Measurements from ENCODE around the gene CBY2. TPM values are rescaled to one million over a fixed set of nuclear protein-coding genes. Genes with fewer than 3 reads are reported as not detected.

Gene CBY2
- total RNA-seq, 2 donors from 2014 or later, result 3.4 TPM; not detected in 1

DNA sequence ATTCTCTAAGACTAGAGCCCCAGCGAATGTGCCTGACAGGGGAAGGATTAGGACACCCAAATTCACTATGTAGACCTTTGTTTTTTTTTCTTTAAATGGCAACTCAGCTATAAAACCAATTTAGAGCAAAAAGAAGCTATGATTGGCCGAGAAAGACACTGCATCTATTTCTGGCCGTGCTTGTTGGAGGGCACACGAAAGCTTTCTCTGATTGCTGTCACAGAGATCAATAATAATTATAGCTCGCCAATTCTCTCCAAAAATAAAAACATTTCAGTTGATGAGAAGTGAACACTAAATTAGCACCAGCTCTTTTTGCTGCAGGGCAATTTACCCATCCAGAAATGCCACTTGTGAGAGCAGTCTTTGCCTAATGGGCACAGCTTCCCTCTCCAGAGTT lies 31.2 kb downstream of the CBY2 start:
- H3K4me3 ChIP-seq, result no peak overlapping the region
- DNase-seq (ENCODE audit: low spot score), result no peak
- intact Hi-C loops (cut with DNase I), result no loop called here
- no peaks in the 10 kb centered on the region for H3K4me1 ChIP-seq (replicated peaks)
- H3K9me3 ChIP-seq, result no peaks in the 10 kb centered on the region
- H3K36me3 ChIP-seq, result no peaks in the 10 kb centered on the region
- WGBS, result 74% methylated on average over 5 of the region's 5 CpGs
- no peak overlapping the region for H3K27ac ChIP-seq
- H3K27me3 ChIP-seq (replicated peaks; ENCODE audit: insufficient read depth), result no peaks in the 10 kb centered on the region
- no peak for TF ChIP-seq POLR2A (IDR thresholded peaks at IDR 0.05)

DNA sequence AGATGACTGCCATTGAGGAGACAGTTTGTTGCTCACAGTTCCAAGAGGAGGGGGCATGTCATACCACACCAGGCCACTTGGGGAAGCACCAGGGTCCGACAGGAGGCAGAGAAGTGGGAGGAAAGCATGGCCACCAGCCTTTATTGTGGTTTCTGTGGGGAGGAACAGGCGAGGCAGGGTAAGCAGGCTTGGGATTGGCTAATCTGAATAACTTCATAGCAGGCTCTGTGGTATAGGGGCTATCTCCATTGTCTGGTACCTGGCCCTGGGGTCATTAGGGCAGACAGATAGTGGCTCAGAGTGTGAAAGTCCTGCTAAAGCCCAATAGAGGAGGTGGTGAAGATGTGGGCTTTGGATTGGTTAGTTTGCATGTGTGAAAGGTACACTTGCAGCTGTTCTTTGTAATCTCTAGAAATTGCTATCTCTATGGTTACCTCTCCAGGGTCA lies 35.5 kb downstream of the CBY2 start:
- no peaks in the 10 kb centered on the region for H3K9me3 ChIP-seq
- H3K27ac ChIP-seq, result no peak overlapping the region
- no peaks in the 10 kb centered on the region for H3K27me3 ChIP-seq (replicated peaks; ENCODE audit: insufficient read depth)
- WGBS, result 66% methylated on average over 2 of the region's 2 CpGs
- H3K36me3 ChIP-seq, result no peaks in the 10 kb centered on the region
- intact Hi-C loops (cut with DNase I), result no loop called here
- no peaks in the 10 kb centered on the region for H3K4me1 ChIP-seq (replicated peaks)
- TF ChIP-seq POLR2A (IDR thresholded peaks at IDR 0.05) (no peak), CTCF (IDR thresholded peaks at IDR 0.05) (no peak), POLR2AphosphoS5 (IDR thresholded peaks at IDR 0.05) (no peak)
- H3K4me3 ChIP-seq, result no peak overlapping the region
- DNase-seq (ENCODE audit: low spot score), result no peak

DNA sequence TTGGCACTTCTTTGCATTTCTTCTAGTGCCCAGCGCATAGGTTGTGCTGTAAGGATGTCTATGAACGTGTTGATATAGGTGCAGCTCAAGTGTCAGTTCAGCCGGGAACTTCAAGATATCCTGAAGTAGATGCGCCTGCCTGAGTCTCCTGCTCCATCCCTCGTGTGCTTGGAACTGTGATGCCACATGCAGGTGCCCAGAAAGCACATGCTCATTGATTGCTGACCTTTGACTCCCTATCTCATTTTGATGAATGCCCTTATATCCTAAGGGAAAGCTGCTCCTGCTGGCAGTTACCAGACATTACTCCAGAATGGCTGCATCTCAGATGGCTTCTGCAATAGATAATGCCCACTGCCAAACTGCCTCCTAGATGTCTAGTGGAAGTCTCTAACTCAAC lies 40.9 kb downstream of the CBY2 start:
- no peak overlapping the region for H3K27ac ChIP-seq
- H3K27me3 ChIP-seq (replicated peaks; ENCODE audit: insufficient read depth), result no peaks in the 10 kb centered on the region
- H3K9me3 ChIP-seq, result no peaks in the 10 kb centered on the region
- intact Hi-C loops (cut with DNase I), result no loop called here
- H3K36me3 ChIP-seq, result no peaks in the 10 kb centered on the region
- WGBS, result 93% methylated on average over 5 of the region's 5 CpGs
- H3K4me3 ChIP-seq, result no peak overlapping the region
- H3K4me1 ChIP-seq (replicated peaks), result no peaks in the 10 kb centered on the region
- no peak for TF ChIP-seq CTCF (IDR thresholded peaks at IDR 0.05)
- TF ChIP-seq POLR2AphosphoS5 (IDR thresholded peaks at IDR 0.05), result no peak
- no peak for TF ChIP-seq POLR2A (IDR thresholded peaks at IDR 0.05)
- DNase-seq (ENCODE audit: low spot score), result no peak

GRCh38 chr13:45744979-45745378 lies 42.9 kb downstream of the CBY2 start:
- Histone ChIP-seq H3K27ac (no peak overlapping the region), H3K27me3 (replicated peaks; ENCODE audit: insufficient read depth) (no peaks in the 10 kb centered on the region), H3K4me1 (replicated peaks) (no peaks in the 10 kb centered on the region), H3K36me3 (no peaks in the 10 kb centered on the region), H3K4me3 (no peak overlapping the region), H3K9me3 (no peaks in the 10 kb centered on the region)
- intact Hi-C loops (cut with DNase I), result no loop called here
- 100% methylated on average over 3 of the region's 3 CpGs for WGBS
- DNase-seq (ENCODE audit: low spot score), result no peak
- no peak for TF ChIP-seq POLR2A (IDR thresholded peaks at IDR 0.05)
- TF ChIP-seq POLR2AphosphoS5 (IDR thresholded peaks at IDR 0.05), result no peak
- TF ChIP-seq CTCF (IDR thresholded peaks at IDR 0.05), result no peak

DNA sequence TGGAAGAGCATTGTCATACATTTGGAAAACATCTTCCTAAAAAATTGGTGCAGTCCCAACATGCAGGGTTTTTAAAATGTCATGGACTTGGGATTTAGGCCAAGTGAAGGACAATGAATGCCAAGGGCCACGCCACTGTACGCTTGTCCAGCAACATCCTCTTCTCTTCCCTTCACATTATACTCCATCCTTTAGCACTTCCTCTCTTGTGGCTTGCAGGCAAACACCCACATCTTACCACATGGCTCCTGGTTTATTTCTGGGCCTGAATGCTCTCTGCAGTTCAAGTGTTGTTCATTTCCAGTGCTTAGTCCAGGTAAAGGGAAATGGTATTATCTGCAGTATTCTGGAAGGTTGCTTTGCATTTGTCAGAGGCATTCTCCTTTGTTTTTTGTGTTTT lies 45.0 kb downstream of the CBY2 start:
- Histone ChIP-seq H3K27me3 (replicated peaks; ENCODE audit: insufficient read depth) (no peaks in the 10 kb centered on the region), H3K4me3 (no peak overlapping the region), H3K9me3 (no peaks in the 10 kb centered on the region), H3K36me3 (no peaks in the 10 kb centered on the region), H3K4me1 (replicated peaks) (no peaks in the 10 kb centered on the region), H3K27ac (no peak overlapping the region)
- TF ChIP-seq CTCF (IDR thresholded peaks at IDR 0.05) (no peak), POLR2AphosphoS5 (IDR thresholded peaks at IDR 0.05) (no peak), POLR2A (IDR thresholded peaks at IDR 0.05) (no peak)
- intact Hi-C loops (cut with DNase I), result no loop called here
- no peak for DNase-seq (ENCODE audit: low spot score)
- WGBS, result 62% methylated on average over 2 of the region's 2 CpGs
